Subcutaneous abdominal adipose tissue (tissue), 5 donors: ENCODE results near the gene TAF3.

Source experiments
- H3K27ac ChIP-seq: one replicate; pipeline ENCODE4 v1.7.0; 2013; ENCODE audit warnings: low read depth, mild to moderate bottlenecking, inconsistent platforms, low read length, moderate library complexity
- H3K27me3 ChIP-seq, 5 donors: one replicate each; pipeline ENCODE4 v1.7.0; 2013; ENCODE audit warnings: low read length in 5 of 5, inconsistent platforms in 1 of 5; ENCODE audit not compliant: control insufficient read depth in 5 of 5, insufficient read depth in 4 of 5
- H3K36me3 ChIP-seq, 5 donors: one replicate each; pipeline ENCODE4 v1.7.0; 2013; ENCODE audit warnings: low read length in 5 of 5; ENCODE audit not compliant: control insufficient read depth in 5 of 5, insufficient read depth in 5 of 5
- H3K4me1 ChIP-seq, 5 donors: one replicate each; pipeline ENCODE4 v1.7.0; 2013; ENCODE audit warnings: low read length in 5 of 5, mild to moderate bottlenecking in 3 of 5, moderate library complexity in 1 of 5; ENCODE audit not compliant: control insufficient read depth in 5 of 5, insufficient read depth in 5 of 5
- H3K4me3 ChIP-seq, 5 donors: one replicate each; pipeline ENCODE4 v1.7.0; 2013; ENCODE audit warnings: low read length in 5 of 5, low read depth in 1 of 5
- H3K9ac ChIP-seq, 5 donors: one replicate each; pipeline ENCODE4 v1.7.0; 2013; ENCODE audit warnings: low read length in 5 of 5, mild to moderate bottlenecking in 4 of 5, moderate library complexity in 3 of 5
- H3K9me3 ChIP-seq, 5 donors: one replicate each; pipeline ENCODE4 v1.7.0; 2013; ENCODE audit warnings: low read length in 5 of 5; ENCODE audit not compliant: control insufficient read depth in 5 of 5
- donor health status: healthy.
- donor health status: healthy.
- donor health status: healthy.
- donor health status: healthy.
- donor health status: healthy.

TAF3 gene

DNA sequence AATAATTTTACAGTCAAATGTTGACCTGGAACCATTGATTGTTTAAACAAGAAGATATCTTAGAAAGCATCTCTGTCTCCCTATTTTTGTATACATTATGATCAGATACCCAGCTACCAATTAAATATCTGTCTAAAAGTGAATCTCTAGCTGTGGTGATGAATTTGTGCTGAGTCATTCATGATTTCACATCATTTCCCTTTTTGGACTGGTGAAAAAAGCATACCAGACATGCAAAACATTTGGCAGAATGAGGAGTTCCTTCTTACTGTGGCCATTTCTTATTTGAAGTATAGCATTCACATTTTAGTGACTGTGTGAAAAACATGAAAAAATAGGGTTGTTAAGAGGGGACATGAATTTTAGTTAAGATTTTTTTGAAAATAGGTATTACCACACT is 138.2 kb downstream of the TAF3 start:
- H3K27me3 ChIP-seq, result no peaks in the 10 kb centered on the region
- no peak overlapping the region for H3K4me3 ChIP-seq
- no peak overlapping the region for H3K9ac ChIP-seq
- H3K9me3 ChIP-seq, result no peaks in the 10 kb centered on the region
- H3K4me1 ChIP-seq, result peaks cover 0 to 10% (median 9%) of the 10 kb centered on the region in 5 donors
- H3K36me3 ChIP-seq, result no peaks in the 10 kb centered on the region
- H3K27ac ChIP-seq, result no peak overlapping the region

- Histone ChIP-seq H3K4me1 (peaks cover 0 to 10% (median 9%) of the 10 kb centered on the region in 5 donors), H3K9me3 (no peaks in the 10 kb centered on the region), H3K36me3 (no peaks in the 10 kb centered on the region), H3K27me3 (no peaks in the 10 kb centered on the region), H3K27ac (no peak overlapping the region), H3K9ac (no peak overlapping the region), H3K4me3 (no peak overlapping the region)
These were observed 139.3 kb downstream of the TAF3 start for GRCh38 chr10:7957591-7957990.

- H3K9me3 ChIP-seq, result no peaks in the 10 kb centered on the region
- H3K4me1 ChIP-seq, result peaks cover 0 to 10% (median 9%) of the 10 kb centered on the region in 5 donors
- no peaks in the 10 kb centered on the region for H3K27me3 ChIP-seq
- H3K27ac ChIP-seq, result no peak overlapping the region
- no peak overlapping the region for H3K9ac ChIP-seq
- no peaks in the 10 kb centered on the region for H3K36me3 ChIP-seq
- no peak overlapping the region for H3K4me3 ChIP-seq
These were observed 140.1 kb downstream of the TAF3 start for GRCh38 chr10:7958442-7958841.

DNA sequence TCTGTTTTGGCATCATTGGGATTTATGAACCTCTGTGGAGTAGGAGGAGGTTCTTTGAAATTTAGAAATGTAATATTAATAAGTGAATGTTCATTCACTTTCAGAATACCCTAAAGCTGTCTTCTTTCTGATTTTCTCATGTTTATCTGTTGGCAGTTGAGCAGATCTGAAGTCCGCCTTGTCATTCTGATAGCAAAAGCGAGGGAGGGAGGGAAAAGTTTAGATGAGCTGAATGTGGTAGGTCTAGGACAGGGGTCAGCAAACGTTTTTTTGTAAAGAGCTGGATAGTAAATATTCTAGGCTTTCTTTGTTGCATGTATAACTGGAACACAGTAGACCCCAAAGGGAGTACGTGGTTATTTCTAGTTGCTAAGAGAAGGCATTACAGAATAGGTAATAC is 141.8 kb downstream of the TAF3 start:
- no peak overlapping the region for H3K4me3 ChIP-seq
- no peak overlapping the region for H3K27ac ChIP-seq
- H3K9me3 ChIP-seq, result no peaks in the 10 kb centered on the region
- peaks cover 0 to 10% (median 9%) of the 10 kb centered on the region in 5 donors for H3K4me1 ChIP-seq
- no peak overlapping the region for H3K9ac ChIP-seq
- peaks cover 0 to 13% (median 12%) of the 10 kb centered on the region in 5 donors for H3K36me3 ChIP-seq
- no peaks in the 10 kb centered on the region for H3K27me3 ChIP-seq

DNA sequence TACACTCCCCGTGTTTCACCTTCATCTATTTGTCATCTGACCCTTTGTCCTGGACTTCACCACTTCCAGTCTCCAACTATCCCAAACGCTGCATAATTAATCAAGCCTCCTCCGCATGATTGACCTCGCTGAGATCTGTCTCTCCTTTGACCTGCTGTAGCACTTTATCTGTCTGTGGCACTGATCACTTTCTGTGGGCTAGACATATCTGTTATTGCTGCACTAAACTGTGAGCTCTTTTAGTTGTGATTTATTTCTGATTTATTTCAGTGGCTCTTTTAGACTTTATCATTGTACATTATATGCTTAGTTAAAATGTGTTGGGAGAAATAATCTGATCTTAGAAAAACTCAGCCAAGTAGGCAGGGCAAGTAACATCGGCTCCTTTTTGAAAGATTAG is 144.3 kb downstream of the TAF3 start:
- H3K27me3 ChIP-seq, result no peaks in the 10 kb centered on the region
- no peaks in the 10 kb centered on the region for H3K4me1 ChIP-seq
- no peak overlapping the region for H3K4me3 ChIP-seq
- H3K9me3 ChIP-seq, result no peaks in the 10 kb centered on the region
- H3K36me3 ChIP-seq, result peaks cover 0 to 16% (median 13%) of the 10 kb centered on the region in 5 donors
- H3K9ac ChIP-seq, result no peak overlapping the region
- no peak overlapping the region for H3K27ac ChIP-seq

- no peak overlapping the region for H3K4me3 ChIP-seq
- H3K4me1 ChIP-seq, result peaks cover 0 to 11% (median 0%) of the 10 kb centered on the region in 5 donors
- peaks cover 0 to 16% (median 13%) of the 10 kb centered on the region in 5 donors for H3K36me3 ChIP-seq
- no peaks in the 10 kb centered on the region for H3K9me3 ChIP-seq
- no peaks in the 10 kb centered on the region for H3K27me3 ChIP-seq
- no peak overlapping the region for H3K27ac ChIP-seq
- no peak overlapping the region for H3K9ac ChIP-seq
These were observed 147.2 kb downstream of the TAF3 start for GRCh38 chr10:7965457-7965856.

GRCh38 chr10:7967035-7967434 is 148.7 kb downstream of the TAF3 start:
- Histone ChIP-seq H3K4me3 (no peak overlapping the region), H3K27me3 (no peaks in the 10 kb centered on the region), H3K27ac (no peak overlapping the region), H3K36me3 (peaks cover 0 to 16% (median 13%) of the 10 kb centered on the region in 5 donors), H3K4me1 (peaks cover 0 to 11% (median 0%) of the 10 kb centered on the region in 5 donors), H3K9me3 (no peaks in the 10 kb centered on the region), H3K9ac (no peak overlapping the region)

DNA sequence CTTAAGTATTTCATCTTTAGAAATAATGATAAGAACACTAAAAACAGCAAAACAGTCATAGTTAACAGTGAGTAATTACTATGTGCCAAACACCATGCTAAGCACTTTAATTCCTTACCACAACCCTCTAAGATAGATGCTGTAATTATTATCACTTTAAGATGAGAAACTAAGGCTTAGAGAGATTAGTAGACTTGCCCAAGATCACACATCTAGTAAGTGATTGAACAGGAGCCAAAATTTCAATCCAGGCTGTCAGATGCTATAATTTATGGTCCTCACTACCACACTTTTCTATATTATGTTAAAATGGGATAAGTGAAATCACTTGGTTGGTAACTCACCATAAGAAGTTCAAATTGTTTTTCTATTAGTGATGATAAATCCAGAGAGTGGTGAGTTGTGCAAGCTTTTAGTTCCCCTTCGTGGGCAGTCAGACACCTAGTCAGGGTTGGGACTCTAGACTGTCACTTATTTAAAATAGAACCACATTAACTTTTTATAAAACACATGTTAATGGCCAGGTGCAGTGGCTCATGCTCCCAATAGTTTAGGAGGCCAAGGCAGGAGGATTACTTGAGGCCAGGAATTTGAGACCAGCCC is 150.3 kb downstream of the TAF3 start:
- H3K9ac ChIP-seq, result no peak overlapping the region

GRCh38 chr10:7969623-7970022 is 151.3 kb downstream of the TAF3 start:
- Histone ChIP-seq H3K4me3 (no peak overlapping the region), H3K9ac (no peak overlapping the region), H3K4me1 (peaks cover 0 to 11% (median 0%) of the 10 kb centered on the region in 5 donors), H3K36me3 (peaks cover 0 to 7% (median 4%) of the 10 kb centered on the region in 5 donors), H3K27me3 (no peaks in the 10 kb centered on the region), H3K27ac (no peak overlapping the region), H3K9me3 (no peaks in the 10 kb centered on the region)

More for the DNA sequence above, 150.3 kb downstream of the TAF3 start:
- H3K36me3 ChIP-seq, result peaks cover 0 to 16% (median 13%) of the 10 kb centered on the region in 5 donors
- no peaks in the 10 kb centered on the region for H3K27me3 ChIP-seq
- H3K4me1 ChIP-seq, result peaks cover 0 to 11% (median 0%) of the 10 kb centered on the region in 5 donors
- H3K4me3 ChIP-seq, result no peak overlapping the region
- no peak overlapping the region for H3K27ac ChIP-seq
- H3K9me3 ChIP-seq, result no peaks in the 10 kb centered on the region

DNA sequence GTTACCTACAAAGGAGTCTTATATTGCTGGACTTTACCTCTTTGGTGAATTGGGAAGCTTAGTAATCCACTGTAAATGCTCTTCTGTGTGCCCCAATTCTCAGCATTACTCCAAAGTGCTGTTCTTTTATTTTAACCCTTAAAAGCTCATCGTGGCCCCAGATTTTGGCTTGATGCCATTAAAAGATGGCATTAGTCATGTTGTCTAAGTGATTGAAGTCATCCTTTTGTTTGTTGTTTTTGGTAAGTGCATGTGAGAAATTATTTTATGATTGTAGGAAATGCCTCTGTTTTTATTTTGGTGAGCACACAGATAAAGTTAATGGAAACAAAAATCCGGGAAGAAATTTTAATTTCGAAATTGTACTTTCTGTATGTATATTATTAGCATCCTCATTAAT is 153.6 kb downstream of the TAF3 start:
- Histone ChIP-seq H3K36me3 (peaks cover 0 to 3% (median 0%) of the 10 kb centered on the region in 5 donors), H3K4me1 (peaks cover 0 to 11% (median 0%) of the 10 kb centered on the region in 5 donors), H3K27me3 (no peaks in the 10 kb centered on the region), H3K9ac (no peak overlapping the region), H3K4me3 (no peak overlapping the region), H3K9me3 (no peaks in the 10 kb centered on the region), H3K27ac (no peak overlapping the region)
